ENCODE results near the gene GALNTL6. TPM values are rescaled to one million over a fixed set of nuclear protein-coding genes. Genes with fewer than 3 reads are reported as not detected.

Gene GALNTL6
- total and polyA plus RNA-seq, 2 donors (not counting 3 experiments of a cell fraction or from before 2014, with no cell fraction given), result not detected

GRCh38 chr4:172650758-172651530, 837.7 kb downstream of the GALNTL6 start:
- FAIRE-seq (no peak), DNase-seq (ENCODE audit: low read depth, low spot score) (no peak)
- CTCF ChIA-PET, result no interaction called here
- Histone ChIP-seq H2AFZ (ENCODE audit: low read depth, low read length) (no peak overlapping the region), H3K4me3 (replicated peaks in 1 of 3; ENCODE audit: insufficient read depth in 1 of 3, low read depth in 1 of 3, low read length in 3 of 3) (no peak overlapping the region), H3K27me3 (ENCODE audit: control insufficient read depth in 2 of 2, insufficient read depth in 2 of 2, low read length in 2 of 2) (no peaks in the 10 kb centered on the region), H3K79me2 (ENCODE audit: control insufficient read depth, insufficient read depth, low read length) (no peaks in the 10 kb centered on the region), H3K4me2 (ENCODE audit: insufficient read depth, low read length) (no peak overlapping the region), H3K36me3 (ENCODE audit: control insufficient read depth in 2 of 2, extremely low read depth in 1 of 2, insufficient read depth in 2 of 2, low read length in 2 of 2) (no peaks in the 10 kb centered on the region), H3K27ac (ENCODE audit: insufficient read depth, low read depth, low read length) (no peak overlapping the region), H3K9ac (replicated peaks; ENCODE audit: extremely low read depth, insufficient read depth, low read length) (no peak overlapping the region), H3K9me1 (replicated peaks; ENCODE audit: control insufficient read depth, extremely low read depth, insufficient read depth, low read length) (no peaks in the 10 kb centered on the region), H3K9me3 (replicated peaks; ENCODE audit: control insufficient read depth, insufficient read depth, low read length) (no peaks in the 10 kb centered on the region), H4K20me1 (replicated peaks; ENCODE audit: control insufficient read depth, extremely low read depth, insufficient read depth, low read length) (no peaks in the 10 kb centered on the region), H3K4me1 (ENCODE audit: control insufficient read depth, extremely low read depth, insufficient read depth, low read length) (no peaks in the 10 kb centered on the region)
- intact Hi-C loops (cut with micrococcal nuclease) (no loop called here), dilution Hi-C loops (cut with MboI; ENCODE audit: extremely low pct_ligation_motif_present, low sequenced_read_pairs) (no loop called here)
- POLR2A ChIA-PET, result no interaction called here
- no TSS peak for BruUV-seq (replicated peaks)
- no peak for TF ChIP-seq EZH2 (IDR thresholded peaks at IDR 0.05; ENCODE audit: borderline replicate concordance, low read depth, low read length, severe bottlenecking)
- TF ChIP-seq MYC (IDR thresholded peaks at IDR 0.05; ENCODE audit: low read depth, low read length), result no peak
- no peak for TF ChIP-seq JUN (IDR thresholded peaks at IDR 0.05; ENCODE audit: borderline replicate concordance, insufficient read depth, insufficient read length, low read depth)
- no peak for TF ChIP-seq POLR2A (IDR thresholded peaks at IDR 0.05; ENCODE audit: low read depth, low read length)
- no peak for TF ChIP-seq FOS (IDR thresholded peaks at IDR 0.05; ENCODE audit: borderline replicate concordance, insufficient read depth, low read length)
- TF ChIP-seq MAX (IDR thresholded peaks at IDR 0.05; ENCODE audit: insufficient read depth, insufficient read length), result no peak
- no peak for TF ChIP-seq CTCF (IDR thresholded peaks at IDR 0.05; ENCODE audit: extremely low read depth in 1 of 2, insufficient read depth in 1 of 2, low read depth in 1 of 2, low read length in 2 of 2)
- no peak for TF ChIP-seq GATA2 (IDR thresholded peaks at IDR 0.05; ENCODE audit: insufficient read depth, insufficient read length, low read depth, low read length)
- TF ChIP-seq POLR2AphosphoS5 (IDR thresholded peaks at IDR 0.05; ENCODE audit: insufficient read depth, low read depth, low read length), result no peak

All from endothelial cell of umbilical vein (primary cell).